Left hindlimb (tissue), 1 donor: ENCODE measurements around the gene NABP1.
A peak's percentile ranks its signal among the peaks of the same experiment; 100 is the strongest.

Experiments used
- DNase-seq: peaks from one replicate; pipeline ENCODE4 v3.0.0-alpha.2; 2018

Gene NABP1

GRCh38 chr2:191650896-191651773, 26.8 kb upstream of the NABP1 start:
- DNase-seq, result no peak

DNA sequence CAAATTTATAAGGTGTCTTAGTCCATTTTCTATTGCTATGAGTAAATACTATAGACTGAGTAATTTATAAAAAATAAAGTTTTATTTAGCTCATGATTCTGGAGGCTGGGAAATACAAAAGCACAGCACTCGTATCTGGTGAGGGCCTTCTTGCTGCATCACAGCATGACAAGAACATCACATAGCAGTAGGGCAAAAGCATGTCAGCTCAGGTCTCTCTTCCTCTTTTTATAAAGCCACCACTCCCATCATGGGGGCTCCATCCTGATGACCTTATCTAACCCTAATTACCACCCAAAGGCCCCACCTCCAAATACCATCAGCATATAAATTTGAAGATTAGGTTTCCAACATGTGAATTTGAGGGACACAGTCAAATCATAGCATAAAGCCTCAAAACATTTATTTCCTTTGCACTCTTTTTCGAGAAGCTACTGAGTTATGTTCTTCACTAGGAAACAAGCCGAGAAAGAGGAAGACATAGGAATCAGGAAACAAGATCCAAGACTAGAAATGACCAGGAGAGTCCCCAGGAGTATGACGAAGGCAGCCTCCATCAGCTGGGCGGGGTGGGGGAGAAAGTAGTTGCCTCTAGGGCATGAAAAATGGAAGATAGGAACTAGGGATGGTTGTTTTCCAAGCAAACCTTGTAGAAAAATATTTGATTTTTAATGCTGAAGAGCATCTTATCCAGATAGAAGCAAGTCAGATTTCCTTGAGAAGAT, 24.1 kb upstream of the NABP1 start:
- no peak for DNase-seq

DNA sequence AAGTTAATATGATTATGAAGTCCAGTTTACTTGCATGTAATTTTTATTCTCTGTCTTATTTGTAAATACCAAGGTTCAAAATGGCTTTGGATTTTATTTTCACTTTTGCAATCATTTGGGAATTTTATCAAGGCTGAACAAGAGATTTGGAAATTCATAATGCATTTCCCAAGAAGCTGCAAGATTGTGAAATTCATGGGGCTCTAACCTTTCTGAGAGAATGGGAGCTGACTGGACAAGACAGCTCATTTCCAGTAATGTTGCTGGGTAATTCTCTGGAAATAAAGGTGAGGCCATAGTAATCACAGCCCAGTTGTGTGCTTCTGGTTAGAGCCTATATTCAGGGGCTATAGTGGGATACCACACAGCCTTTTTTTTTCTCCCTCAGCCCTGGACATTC, 21.5 kb upstream of the NABP1 start:
- no peak for DNase-seq

DNA sequence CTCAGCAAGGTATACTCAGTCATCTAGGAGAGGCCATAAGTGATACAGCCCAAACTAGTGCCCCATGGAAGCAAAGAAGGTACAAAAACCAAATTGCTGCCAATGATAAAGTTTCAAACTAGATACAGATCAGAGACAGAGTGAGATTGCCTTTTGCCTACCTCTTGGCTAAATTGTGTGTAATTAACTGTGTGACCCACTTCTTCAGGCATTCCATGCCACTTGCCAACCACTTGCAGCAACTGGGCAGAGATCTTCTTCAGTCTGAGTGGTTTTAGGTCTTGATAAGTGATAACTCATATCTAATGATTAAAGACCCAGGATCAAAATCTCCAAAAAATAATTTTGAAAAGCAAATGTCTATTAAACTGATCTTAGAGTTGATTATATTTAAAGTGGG, 21.1 kb upstream of the NABP1 start:
- DNase-seq, result no peak

DNA sequence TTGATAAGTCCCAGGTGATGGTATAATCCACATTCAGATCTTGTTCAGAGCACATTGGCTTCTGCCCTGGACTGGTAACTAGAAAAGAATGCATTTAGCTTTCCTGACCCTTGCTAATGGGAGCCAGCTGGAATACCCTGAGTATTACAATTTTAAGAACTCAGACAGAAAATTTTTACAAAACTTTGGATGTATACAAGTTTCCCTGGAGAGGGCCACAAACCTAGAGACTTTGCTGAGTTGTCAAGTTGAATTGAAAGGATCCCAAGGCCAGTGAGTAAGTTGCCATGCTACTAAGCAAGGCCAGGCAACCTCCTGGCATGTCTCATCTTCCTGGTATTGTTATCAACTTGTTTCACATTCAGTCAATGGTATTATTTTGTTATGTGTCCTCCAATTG, 20.0 kb upstream of the NABP1 start:
- DNase-seq, result no peak

DNA sequence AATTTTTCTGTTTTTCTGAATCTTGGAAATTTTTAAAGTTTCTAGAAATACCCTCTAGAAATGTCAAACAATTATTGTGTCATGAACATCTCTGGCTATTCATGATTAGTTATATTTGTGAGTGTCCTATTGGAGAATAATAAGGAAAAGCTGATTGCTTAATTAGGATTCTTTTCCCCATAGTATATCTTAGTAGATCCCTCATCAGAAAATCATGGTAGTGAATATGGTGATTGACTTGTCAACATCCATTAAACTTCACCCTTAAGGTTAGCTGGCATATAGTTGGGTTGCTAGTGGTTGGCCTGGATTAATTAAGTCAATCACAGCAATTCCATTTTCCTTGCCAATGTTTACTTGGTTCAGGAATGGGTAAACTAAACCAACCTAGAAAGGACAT, 18.7 kb upstream of the NABP1 start:
- no peak for DNase-seq

DNA sequence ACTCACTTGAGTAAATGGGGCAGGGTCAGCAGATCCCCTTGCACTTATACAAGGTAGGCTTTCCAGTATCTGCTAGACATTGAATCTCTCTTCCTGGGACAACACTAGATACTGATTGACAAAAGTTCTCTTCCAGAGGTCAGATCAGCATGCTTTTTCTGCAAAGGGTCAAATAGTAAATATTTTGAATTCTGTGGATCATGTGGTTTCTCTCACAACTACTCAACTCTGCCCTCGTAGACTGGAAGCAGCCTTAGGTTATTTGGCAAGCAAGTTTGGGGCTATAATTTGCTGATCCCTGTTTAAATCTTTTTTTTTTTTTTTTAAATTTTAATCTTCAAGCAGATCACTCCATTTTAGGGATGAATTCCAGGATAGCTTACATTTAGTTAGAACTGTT, 17.4 kb upstream of the NABP1 start:
- no peak for DNase-seq

DNA sequence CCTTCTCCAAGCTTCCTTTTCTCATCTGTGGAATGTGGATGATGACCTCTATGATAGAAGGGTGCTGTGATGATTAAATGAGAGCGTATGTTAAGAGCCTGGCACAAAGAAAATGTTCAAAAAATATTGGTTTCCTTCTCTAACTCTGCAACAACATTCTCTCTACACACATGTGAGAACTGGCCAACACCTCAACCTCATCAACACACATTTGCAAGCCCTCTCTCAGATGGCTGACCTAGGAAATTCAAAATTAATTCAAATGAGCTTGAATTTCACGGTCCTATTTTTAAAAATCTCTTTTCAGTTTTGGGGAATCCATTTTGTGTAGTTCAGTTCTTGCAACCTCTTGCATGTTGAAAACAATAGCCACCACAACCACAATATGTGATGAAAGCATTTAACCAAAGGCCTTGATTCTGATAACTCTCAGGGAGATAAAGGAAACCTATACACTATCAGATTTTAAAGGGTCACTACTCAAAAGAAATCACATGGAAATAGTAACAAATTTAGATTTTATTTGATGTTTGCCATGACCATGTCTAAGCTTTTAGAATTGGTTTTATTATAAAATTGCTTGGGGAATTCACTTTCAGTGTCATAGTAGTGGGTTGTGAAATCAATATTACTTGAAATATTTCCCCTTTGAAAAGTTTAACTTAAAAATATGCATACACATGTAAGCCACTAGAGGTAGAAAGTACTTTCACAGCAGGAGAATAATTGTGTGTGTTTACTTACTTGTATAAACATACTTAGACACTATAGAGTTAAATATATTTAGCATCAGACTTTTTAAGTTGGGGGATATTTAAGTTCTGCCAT, 16.6 kb upstream of the NABP1 start:
- DNase-seq, result no peak

DNA sequence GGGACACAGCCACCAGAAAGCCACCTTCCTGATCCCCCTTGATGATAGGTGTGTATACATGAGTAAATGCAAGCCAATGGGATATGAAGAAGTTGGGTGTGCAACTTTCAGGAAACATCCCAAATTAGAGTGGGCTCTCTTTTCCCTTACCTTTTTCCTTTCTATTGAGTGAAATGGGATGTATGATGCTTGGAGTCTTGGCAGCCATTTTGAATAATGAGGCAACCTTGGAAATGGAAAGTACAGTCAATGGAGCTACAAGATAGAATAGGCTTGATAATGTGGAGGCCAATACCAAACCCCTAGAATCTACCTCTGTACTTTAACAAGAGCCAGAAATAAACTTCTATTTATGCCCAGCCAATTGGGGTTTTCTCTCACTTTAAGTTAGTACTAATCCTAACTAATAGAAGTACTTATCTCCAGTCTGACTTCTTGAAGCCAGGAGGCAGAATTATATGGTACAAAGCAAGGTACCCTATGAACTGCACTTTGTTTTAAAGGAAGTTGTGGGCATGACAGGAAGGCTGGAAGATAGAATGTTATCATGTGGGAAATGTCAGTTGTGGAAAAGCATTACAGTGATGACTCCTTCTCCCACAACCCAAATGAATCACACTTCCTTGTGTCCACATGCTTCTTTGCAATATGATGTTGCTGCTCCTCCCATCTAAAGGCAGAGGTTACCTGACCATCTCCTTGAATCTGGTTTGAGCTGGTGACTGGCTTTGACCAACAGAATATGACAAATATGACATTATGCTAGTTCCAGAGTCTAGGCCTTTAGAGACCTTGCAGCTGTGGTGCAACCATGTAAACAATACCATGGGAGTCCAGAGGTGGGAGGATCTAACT, 12.9 kb upstream of the NABP1 start:
- DNase-seq, result no peak

GRCh38 chr2:191666226-191666625, 11.7 kb upstream of the NABP1 start:
- DNase-seq, result no peak

- no peak for DNase-seq
These were observed 11.2 kb upstream of the NABP1 start for GRCh38 chr2:191666732-191667131.

- no peak for DNase-seq
These were observed 7.9 kb upstream of the NABP1 start for GRCh38 chr2:191670076-191670475.

GRCh38 chr2:191670787-191671186, 7.1 kb upstream of the NABP1 start:
- DNase-seq, result no peak

GRCh38 chr2:191675807-191676721, 1.9 kb upstream of the NABP1 start:
- no peak for DNase-seq

DNA sequence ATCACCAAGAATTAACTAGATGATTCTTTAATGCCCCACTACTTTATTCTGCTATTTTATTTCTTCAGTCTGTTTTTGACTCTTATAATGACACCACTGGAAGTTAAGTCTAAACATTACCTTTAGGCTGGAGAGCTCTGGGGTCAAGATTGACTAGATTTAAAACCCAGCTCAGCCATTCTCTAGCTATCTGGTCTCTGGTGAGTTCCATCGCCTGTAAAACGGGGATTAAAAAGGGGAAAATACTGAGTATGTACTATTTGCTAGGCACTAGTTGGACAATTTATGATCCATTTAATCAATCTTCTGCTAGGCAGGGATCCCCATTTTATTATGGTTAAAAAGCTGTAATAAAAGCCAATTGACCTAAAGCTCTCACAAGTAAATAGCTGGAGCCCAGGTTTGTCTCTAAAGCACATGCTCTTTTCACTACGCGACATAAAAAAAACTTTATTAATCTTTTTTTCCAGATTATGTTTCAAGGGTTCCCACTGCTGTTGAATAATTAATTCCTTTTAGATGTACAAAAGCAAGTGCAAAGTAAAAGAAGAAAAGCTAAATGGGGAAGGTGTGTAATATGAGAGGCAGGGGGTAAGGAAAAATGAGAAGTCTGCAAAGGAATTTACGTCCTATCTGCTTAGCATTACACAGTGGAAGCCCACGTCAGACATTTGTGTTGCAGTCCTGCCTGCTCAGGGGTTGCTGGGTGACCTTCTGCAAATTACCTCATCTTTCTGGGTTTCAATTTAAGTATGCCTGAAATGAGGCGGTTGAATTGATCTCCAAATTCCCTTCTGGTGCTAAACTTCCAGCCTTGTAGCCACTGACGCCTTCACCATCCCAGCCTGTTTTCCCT, 918 bp upstream of the NABP1 start:
- no peak for DNase-seq

DNA sequence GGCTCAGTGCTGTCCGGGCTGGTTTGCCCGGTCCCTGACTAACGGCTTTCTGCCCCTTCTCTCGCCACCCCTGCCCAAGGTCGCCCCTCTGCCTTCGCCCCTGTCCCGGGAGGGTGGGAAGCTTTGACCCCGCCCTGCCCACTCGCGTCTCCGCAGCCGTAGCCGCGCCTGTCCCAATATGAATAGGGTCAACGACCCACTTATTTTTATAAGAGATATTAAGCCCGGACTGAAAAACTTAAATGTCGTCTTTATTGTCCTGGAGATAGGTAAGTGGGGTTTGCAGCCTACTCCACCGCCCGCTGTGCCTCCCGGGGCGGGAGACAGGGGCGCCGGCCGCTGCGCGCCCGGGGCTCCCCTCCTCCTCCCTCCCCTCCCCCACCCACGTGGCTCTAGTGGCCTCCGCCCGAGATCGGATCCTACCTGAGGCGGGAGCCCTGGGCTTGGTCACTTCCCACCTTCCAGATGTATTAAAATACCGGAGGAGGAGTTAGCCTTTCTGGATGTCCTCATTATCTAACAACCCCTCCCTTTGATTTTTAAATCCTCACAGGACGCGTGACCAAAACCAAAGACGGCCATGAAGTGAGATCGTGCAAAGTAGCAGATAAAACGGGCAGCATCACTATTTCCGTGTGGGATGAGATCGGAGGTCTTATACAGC, 633 bp downstream of the NABP1 start:
- peak; percentile 50 for DNase-seq

GRCh38 chr2:191679818-191680600, 2.1 kb downstream of the NABP1 start:
- DNase-seq, result no peak

GRCh38 chr2:191680639-191681038, 2.7 kb downstream of the NABP1 start:
- no peak for DNase-seq

DNA sequence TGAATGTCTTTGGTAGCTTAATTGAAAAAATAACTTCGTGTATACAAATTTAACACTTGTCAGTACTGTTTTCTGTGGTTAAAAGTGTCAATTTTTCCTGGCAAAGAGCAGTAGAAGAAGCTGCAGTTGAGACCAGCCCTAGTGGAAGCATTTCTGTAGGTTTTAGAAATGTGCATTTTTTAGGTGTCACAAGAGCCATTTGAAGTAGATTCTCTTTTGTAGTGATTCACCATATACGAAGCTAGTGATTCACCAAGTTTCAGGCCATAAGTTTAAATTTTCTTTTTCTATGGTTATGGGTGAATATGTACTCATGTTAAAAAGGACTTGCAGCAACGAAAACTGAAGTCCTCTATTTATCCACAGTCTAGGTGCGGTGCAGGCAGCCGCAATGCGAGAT, 4.2 kb downstream of the NABP1 start:
- DNase-seq, result no peak
